GM19043 (cell line): ENCODE data around the gene CPB2.

Experiments
- ATAC-seq: cut with Tn5 transposase; IDR thresholded peaks from one replicate; pipeline ENCODE4 v1.9.1; 2021; ENCODE audit warnings: low read depth; ENCODE audit not compliant: unreplicated experiment

The CPB2 gene, protein sequence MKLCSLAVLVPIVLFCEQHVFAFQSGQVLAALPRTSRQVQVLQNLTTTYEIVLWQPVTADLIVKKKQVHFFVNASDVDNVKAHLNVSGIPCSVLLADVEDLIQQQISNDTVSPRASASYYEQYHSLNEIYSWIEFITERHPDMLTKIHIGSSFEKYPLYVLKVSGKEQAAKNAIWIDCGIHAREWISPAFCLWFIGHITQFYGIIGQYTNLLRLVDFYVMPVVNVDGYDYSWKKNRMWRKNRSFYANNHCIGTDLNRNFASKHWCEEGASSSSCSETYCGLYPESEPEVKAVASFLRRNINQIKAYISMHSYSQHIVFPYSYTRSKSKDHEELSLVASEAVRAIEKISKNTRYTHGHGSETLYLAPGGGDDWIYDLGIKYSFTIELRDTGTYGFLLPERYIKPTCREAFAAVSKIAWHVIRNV

DNA sequence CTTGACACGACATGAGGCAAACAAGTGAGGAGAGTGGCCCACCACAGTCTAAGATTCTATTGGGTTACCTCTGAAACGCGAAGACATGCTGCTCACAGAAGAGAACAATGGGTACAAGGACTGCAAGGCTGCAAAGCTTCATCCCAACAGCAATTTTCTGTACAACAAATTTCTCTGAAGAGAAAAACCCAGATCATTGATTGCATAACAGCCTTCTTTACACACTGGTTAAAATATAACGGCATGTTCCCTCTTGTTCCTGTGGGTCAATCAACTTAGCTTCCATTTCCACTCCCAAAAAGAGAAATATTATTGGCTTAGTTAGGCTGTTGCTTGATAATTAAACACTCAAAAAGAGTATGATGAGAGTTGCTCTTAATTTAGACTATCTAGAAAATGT lies at the start of gene CPB2:
Gene CPB2, minus strand, starts transcription at position 166 of the 400 bp plus-strand sequence. Its CDS starts 24 bp downstream, at position 142.
- ATAC-seq: no peak

DNA sequence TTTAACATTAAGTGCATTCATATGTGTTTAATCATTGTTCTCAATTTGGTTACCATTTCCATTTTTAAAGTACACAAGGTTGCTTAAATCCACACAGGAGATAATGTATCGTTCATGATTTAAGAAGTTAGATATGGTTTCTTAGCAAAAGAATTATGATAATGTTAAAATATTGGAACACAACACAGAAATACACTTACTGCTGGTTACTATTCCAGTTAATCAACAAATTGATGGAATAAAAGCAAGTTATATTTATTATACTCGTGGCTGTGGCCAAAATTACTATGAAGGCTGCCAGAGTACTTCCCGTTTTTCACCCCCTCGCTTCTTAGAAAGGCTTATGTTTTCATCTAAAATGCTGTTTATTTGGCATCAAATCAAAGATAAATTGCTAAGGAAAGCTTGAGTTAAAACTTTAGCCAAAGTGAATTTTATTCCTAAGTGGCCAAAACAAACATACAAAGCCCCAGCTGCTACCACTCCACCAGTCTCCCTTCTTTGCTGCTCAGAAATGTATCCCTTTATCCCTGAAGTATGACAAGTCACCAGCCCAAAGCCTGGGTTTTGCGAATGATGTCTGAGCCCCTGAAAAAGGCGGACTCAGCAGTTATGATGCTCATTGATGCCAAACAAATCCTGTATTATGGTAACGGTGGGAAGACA lies 49.4 kb upstream of the CPB2 start:
- ATAC-seq: no peak

DNA sequence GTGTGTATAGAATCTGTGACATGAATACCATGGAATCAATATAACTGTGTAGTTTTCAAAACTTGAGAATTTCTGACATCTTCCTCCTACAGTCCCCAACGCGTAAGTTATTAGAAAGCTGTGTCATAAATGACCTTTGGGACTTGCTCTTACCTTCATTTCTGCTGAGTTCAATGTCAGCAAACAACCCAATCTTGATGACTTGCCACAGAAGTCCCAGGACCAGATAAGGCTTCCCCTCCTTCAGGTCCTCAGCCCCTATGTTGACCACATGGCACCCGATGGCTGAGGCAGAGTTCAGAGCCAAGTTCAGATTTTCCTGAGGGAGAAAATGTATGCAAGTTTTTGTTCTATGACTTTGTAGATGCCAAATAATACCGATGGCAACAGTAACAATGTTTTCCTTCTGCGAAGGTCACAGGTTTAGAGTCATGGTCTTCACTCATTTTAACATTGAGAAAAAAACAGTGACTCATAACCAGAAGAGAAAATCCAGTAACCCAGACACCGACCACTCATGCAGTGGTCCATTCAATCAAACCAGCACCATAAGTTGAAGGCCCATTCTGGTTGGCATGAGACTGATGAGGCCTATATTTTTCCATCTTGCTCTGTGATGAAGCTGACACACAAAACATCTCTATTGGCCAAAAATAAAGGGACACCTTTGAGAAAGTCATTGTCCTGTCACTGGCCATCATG lies 47.9 kb upstream of the CPB2 start:
- ATAC-seq: no peak

DNA sequence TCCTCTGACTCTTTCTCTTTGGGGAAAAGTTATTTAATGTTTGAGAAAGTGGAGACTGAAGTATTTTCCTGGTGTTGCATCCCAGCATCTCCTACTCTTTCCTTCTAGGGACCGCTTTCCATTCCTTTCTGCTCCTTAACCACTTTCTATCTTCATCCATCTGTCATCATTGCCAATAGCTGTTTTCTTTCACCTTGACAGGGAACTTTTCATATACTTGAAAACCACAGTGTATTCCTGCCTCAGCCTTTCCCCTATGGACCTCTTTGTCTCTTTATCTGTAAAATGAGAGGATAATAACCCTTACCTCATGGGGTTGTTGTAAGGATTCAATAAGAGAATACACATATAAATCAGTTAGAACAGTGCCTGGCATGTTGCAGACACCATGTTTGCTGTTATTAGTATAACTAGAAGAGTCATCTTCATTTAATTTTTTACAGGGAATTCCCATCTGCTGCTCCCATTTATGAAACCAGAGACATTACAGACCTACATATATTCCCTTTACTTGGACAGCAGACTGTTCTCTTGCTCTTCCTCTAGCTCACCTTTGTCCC lies 45.4 kb upstream of the CPB2 start:
- no peak for ATAC-seq

DNA sequence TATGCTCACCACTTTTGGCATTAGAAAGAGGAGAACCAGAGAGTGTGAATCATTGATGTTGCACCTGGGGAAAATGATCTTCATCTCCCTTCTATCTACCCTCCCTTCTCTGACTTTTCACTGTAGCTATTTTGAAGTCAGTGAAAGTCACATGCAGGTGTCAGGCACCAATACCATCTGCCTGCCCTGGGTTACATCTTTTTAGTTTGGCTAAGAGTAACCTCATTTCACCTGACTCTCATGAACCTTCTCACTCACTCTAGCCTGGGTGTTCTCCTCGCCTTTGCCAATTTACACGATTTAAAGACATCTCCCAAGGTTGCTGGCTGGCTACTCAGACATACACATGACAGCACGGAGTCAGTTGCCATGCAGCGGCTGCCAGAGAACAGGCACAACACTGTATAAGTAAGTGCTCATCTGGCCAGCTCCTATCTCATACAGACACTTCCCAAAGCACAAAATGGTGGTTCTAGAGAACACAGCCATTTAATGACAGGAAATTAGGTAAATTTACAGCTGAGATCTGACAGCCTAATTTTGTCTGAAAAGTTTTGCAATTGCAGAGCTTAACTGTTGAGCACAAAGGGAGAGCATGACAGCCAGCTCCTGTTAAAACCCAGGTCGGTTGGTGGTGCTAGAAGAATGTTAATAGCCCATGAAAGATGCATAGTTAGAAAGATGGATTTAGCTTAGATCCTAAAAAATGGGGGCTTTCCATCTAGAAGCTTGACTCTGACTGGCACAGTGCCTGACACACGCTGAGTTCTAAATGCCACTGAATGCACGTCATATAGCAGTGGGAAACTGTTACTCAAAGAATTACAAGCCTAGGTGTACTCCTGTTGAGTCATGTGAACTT lies 44.7 kb upstream of the CPB2 start:
- no peak for ATAC-seq

DNA sequence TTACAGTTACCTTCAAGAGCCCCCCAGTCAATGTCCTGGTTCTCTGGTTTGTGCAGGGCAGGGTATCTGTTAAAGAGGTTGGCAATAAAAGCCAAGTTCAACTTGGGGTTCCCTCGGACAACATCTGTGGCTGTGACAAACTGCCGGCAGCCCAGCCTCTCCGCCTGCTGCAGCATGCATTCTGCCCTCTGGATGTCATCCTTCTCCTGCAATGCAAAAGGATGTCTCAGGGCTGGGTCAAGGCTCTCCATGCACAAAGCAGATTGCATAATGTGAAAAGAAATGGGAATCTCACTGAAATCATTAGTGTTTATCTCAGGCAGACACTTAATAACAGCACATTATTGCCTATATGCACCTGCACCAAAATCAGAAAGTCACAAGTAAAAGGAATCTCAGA lies 42.1 kb upstream of the CPB2 start:
- no peak for ATAC-seq

DNA sequence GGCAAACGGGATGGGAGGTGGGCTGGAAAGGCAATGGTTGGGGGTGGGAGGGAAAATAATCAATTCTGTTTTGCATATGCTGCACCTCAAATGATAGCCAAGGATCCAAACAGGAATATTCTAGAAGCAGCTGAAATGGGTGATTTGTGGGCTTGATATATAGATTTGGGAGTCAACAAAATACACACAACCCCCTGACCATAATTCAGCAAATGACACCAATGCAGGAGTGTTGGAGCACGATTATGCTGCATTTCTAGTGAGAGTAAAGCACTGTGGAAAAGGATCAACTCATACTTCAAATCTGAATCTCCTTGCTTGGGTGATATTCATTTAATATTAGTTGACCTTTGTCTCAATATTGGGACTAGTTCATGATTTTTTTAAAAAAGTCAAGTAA lies 41.1 kb upstream of the CPB2 start:
- ATAC-seq: no peak

DNA sequence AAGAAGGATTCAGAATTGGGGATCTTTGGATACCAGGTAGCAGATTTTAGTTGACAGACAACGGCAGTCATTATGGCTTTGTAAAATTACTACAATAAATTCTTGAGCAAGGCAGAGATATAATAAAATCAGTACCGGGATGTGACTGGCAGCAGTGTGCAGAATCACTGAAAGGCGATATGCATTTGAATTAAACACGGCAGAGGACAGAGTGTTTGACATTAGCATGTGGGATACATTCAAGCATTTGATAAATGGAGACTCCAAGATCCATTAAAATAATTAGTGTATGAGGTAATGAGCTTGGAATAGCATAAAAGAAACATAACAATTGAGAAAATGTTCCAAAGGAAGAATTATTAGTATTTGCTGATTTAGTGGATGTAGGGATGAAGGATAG lies 40.3 kb upstream of the CPB2 start:
- no peak for ATAC-seq

DNA sequence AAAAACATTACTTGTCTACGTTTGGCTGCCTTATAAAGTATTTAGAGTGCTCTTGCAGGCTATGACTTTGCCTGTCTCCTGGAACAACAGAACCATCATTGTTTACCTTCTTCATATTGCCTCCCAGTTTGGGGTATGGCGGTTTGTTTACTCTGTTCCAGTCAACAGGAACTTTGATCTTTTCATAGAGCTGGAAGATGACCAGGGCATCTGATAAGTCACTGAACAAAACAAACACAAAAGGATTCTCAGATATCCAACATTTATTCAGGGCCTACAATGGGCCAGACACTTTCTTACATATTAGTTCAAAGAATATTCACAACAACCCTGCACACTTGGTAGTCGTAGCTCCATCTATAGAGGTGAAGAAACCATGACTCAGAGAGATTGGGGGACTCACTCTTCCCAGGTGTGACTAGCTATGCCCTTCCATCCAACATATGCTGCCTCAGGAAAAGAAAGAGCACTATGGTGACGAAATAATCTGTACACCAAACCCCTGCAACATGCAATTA lies 38.4 kb upstream of the CPB2 start:
- ATAC-seq: no peak

DNA sequence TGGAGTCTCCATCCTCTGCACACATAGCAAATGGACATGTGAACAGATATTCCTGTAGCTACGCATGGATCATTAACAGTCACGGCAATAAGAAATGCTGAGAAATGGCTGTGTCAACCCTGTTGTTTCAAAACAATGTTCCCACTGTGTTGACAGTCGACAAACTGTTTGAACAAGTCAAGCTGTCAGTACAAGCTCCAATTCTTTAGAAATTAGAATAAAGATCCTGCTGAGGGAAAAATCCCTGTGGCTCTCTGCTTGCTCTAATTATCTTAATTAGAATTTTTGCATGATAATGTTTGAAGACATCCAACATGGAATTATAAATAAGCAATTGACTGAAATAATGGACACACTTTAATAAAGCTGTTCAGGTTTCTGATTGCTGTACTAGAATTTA lies 37.9 kb upstream of the CPB2 start:
- ATAC-seq: no peak

DNA sequence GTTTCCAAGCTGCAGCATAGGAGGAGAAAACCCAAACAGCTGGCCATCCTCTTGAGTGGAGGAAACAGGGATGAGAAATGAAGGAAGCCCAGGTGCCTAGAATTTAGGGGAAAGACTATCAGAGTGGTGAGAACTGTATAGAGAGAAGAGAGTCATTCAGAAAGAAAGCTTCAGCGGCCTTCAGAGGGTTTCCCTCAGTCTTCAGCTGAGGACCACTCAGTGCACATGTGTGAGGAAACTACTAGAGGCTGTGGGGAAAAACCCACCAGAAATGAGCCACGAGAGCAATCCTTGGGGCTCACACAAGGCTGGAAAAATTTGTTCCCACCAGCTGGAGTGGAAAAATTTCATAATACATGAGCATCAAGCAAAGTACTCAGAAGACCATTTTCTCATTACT lies 35.2 kb upstream of the CPB2 start:
- ATAC-seq: no peak

DNA sequence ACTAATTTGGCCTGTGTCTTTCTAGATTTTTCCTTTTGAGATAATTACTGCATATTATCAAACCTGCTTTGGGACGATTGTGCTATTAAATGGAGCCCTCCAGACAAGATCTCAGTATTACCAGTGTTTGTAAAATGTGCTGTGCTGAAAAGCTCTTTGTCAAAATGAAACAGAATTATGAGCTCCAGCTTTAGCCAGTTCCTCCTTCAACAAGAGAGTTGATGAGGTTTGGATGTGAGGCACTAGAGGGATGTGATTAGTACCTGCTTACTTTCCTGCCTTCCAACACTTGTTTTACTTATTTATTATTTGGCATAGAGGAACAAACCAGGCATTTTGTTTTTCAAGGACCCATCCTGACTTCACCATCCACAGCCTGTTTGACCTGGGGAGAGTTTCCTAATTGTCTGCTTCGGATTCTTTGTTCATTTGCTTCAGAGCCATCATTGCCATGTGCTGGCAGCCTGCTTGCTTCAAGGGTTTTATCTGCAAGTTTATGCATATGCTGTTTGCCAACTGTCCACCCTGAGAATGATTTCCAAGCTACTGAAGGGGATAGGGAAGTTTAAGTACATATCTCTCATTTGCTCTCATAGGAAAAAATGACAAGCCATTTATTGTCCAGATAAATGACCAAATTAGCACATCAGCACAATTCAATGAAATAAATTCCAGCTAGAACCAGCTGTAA lies 32.9 kb upstream of the CPB2 start:
- ATAC-seq: no peak

DNA sequence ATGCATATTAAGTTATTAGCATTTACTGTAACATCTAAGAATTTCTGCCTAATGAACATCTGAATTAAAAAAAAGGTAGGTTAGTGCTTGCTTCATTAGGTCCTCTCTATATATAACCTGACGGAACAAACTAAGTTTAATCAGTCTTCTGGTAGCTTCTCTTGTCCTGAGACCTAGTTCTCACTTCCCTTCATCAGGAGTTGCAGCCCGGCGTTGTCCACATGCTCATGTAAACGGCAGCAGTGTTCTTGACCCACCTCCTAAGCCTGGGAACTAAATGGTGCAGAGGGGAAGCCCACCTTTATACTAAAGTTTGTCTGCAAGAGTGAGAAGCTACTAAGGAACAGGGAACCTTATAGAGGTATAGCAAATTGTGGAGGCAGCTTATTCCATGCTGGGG lies 31.9 kb upstream of the CPB2 start:
- no peak for ATAC-seq

DNA sequence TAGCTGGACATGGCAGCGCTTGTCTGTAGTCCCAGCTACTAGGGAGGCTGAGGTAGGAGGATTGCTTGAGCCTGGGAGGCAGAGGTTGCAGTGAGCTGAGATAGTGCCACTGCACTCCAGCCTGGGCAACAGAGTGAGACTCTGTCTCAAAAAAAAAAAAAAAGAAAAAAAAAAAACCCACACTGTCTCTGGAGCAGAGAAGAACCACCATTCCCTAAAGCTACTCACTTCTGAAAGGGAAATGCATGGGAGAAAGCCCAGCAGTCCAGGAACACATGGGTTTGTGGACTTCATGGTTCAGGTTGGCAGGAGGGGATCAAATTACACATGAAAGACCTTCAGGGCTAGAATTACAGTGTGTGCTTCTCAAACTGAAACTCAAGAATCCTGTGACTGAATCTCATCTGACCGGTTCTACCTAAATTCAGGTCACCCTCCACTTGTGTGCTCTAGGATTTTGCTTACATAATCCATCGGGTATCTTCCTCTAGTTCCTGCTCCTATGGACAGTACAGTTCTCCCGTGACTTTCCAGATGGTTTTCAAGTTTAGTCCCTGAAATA lies 30.2 kb upstream of the CPB2 start:
- ATAC-seq: no peak

DNA sequence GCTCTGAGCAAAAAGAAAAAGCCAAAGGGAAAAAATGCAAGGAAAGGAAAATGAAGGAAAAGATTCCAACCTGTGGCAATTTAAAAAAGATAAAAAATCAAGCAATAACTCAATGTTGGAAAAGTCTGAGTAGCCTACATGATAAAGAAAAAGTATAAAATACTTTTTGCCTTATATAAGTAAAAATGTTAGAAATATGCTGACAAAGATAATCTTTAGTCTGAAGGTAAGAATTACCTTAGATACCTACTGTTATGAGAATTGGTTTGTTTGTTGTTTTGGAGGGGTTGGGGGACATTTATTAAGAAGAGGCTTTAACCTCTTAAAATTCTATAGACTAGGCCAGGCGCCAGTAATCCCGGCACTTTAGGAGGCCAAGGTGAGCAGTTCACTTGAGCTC lies 29.7 kb upstream of the CPB2 start:
- ATAC-seq: no peak

DNA sequence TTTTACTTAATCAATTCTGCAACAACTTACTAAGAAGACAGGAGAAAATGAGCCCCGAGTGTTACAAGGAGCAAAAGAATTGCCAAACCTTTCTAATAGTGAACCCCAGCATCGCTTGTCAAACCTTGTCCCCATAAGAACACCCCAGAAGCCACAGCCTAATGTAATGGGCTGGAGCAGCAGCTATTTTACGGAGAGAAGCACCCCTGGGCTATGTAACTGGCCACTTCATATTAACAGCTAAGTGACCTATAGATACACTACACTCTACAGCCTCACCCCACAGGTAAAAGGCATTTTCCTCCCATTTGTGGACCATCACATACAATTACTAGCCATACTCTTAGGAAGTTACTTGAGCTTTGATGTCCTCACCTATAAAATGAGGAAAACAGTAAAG lies 27.3 kb upstream of the CPB2 start:
- no peak for ATAC-seq

DNA sequence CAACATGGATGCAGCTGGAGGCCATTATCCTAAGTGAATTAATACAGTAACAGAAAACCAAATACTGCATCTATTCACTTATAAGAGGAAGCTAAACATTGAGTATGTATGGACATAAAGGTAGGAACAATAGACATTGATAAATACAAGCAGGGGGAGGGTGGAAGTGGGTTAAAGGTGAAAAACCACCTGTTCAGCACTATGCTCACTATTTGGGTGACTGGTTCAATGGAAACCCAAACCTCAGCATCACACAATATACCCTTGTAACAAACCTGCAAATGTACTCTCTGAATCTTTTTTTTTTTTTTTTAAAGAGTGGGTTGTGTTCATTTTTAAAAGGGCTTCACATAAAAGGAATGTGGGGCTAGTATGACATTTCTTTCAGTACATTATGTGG lies 26.9 kb upstream of the CPB2 start:
- ATAC-seq: no peak

DNA sequence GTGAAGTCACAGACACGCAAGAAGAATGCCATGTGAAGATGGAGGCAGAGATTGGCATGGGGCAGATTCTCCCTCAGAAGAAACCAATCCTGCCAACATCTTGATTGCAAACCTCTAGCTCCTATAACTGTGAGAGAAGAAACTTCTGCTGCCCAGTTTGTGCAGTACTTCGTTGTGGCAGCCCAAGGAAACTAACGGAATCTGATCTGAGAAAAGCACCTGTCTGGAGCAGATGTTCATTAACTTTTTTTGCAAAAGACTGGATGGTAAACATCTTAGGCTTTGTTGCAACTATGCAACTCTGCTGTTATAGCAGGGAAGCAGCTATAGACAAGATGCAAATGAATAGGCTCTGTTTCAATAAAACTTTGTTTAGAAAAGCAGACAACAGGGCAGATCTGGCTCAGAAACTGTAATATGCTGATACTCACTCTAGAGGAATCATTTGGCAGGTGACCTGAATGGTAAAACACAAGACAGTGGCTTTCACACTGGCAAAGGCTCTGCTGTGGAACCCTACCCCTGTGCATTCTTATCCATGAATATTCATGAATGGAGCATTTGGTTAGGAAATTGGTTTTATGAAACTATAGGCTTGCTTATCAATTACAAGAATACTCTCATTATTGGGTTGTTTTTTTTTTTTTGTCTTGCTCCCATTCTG lies 25.3 kb upstream of the CPB2 start:
- ATAC-seq: no peak

DNA sequence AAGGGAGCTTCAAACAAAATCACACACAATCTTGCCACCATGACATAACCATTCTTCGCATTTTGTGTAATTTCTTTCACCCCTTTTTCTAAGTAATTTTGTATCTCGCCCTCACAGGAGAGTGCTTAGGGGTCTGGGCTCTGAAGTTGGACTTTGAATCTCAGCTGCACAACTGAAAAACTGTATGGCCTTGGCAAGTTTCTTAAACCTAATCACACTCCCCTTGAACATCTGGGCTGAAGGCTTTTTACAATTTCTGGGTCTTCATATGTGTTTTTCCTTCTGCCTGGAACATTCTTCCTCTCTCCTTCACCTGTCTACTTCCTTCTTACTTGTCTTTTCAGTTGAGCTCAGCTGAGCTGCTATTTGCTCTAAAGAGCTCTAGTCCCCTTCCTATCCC lies 24.3 kb upstream of the CPB2 start:
- ATAC-seq: no peak
